ENCODE measurements around the gene KLK12. TPM values are rescaled to one million over a fixed set of nuclear protein-coding genes. Genes with fewer than 3 reads are reported as not detected.

Gene KLK12
- total RNA-seq, 1 experiment from 2014 or later = not detected

DNA sequence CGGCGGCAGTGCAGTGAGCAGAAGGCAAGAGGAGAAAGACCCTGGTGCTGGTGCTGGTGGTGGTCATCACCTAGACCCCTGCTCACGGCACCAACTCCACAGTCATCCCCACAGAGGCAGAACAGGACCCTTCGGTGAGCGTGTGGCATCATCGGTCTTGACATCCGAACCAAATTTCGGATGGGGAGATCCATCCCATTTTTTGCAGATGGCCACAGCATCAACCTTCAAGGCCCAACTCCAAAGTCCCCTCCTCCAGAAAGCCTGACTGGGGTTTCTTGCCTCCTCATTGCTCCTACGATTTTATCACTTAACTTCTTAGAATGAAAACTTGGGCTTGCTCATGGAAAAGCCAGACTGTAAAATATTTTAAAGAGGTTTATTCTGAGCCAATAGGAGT is 8.7 kb upstream of the KLK12 start:
- no peak overlapping the region for H3K18ac ChIP-seq (ENCODE audit: insufficient read length, low read depth, low read length)
- no peak overlapping the region for H3K27ac Mint-ChIP-seq
- no peak overlapping the region for H3K27ac ChIP-seq (ENCODE audit: insufficient read length, low read depth, low read length)
- H3K9ac ChIP-seq (ENCODE audit: extremely low read depth, insufficient read length, low read length) = no peak overlapping the region
- H2AK5ac ChIP-seq (ENCODE audit: insufficient read length, low read length) = no peak overlapping the region
- no peaks in the 10 kb centered on the region for H3K79me2 ChIP-seq (ENCODE audit: insufficient read depth, low read length)
- peaks cover 0 to 2% of the 10 kb centered on the region in 2 experiments; a peak in 3 of 5 replicates for H3K9me3 Mint-ChIP-seq
- H4K91ac ChIP-seq (ENCODE audit: insufficient read length, low read depth, low read length) = no peak overlapping the region
- H3T11ph ChIP-seq (ENCODE audit: low read length) = no peak overlapping the region
- no peak overlapping the region for H3K4me2 ChIP-seq (ENCODE audit: insufficient read depth, insufficient read length, low read length)
- no peak overlapping the region for H3K4me3 Mint-ChIP-seq
- H3K4me1 Mint-ChIP-seq = peaks cover 24 to 36% of the 10 kb centered on the region in 2 experiments
- H2AFZ ChIP-seq (ENCODE audit: low read length) = no peak overlapping the region
- no peak overlapping the region for H2BK120ac ChIP-seq (ENCODE audit: low read depth, low read length, poor library complexity, severe bottlenecking)
- H3K4me1 ChIP-seq (ENCODE audit: insufficient read depth, low read length) = peaks cover 10% of the 10 kb centered on the region
- no peaks in the 10 kb centered on the region for H3K79me1 ChIP-seq (ENCODE audit: insufficient read depth, low read depth, low read length, poor library complexity, severe bottlenecking)
- no peak overlapping the region for H3K56ac ChIP-seq (ENCODE audit: insufficient read length, low read depth, low read length)
- H4K20me1 ChIP-seq (ENCODE audit: control insufficient read depth, insufficient read depth, insufficient read length) = no peaks in the 10 kb centered on the region
- no peak overlapping the region for H2BK20ac ChIP-seq (ENCODE audit: low read depth, low read length, poor library complexity, severe bottlenecking)
- H2BK15ac ChIP-seq (ENCODE audit: low read depth, low read length) = no peak overlapping the region
- H4K5ac ChIP-seq (ENCODE audit: insufficient read length, low read depth, low read length) = no peak overlapping the region
- no peak overlapping the region for H3K14ac ChIP-seq (ENCODE audit: insufficient read depth, low read length)
- H3K23me2 ChIP-seq (ENCODE audit: insufficient read length, low read depth, low read length, poor library complexity, severe bottlenecking) = no peaks in the 10 kb centered on the region
- no peaks in the 10 kb centered on the region for H3K9me3 ChIP-seq (ENCODE audit: control insufficient read depth, low read depth, low read length)
- no peak overlapping the region for H3K23ac ChIP-seq (ENCODE audit: insufficient read length, low read depth, low read length)
- TF ChIP-seq, protein P1, sequence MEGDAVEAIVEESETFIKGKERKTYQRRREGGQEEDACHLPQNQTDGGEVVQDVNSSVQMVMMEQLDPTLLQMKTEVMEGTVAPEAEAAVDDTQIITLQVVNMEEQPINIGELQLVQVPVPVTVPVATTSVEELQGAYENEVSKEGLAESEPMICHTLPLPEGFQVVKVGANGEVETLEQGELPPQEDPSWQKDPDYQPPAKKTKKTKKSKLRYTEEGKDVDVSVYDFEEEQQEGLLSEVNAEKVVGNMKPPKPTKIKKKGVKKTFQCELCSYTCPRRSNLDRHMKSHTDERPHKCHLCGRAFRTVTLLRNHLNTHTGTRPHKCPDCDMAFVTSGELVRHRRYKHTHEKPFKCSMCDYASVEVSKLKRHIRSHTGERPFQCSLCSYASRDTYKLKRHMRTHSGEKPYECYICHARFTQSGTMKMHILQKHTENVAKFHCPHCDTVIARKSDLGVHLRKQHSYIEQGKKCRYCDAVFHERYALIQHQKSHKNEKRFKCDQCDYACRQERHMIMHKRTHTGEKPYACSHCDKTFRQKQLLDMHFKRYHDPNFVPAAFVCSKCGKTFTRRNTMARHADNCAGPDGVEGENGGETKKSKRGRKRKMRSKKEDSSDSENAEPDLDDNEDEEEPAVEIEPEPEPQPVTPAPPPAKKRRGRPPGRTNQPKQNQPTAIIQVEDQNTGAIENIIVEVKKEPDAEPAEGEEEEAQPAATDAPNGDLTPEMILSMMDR (conservative IDR thresholded peaks at IDR 0.05) = no peak
- no peak overlapping the region for H2BK5ac ChIP-seq (ENCODE audit: insufficient read length, low read length)
- no peaks in the 10 kb centered on the region; a peak in 1 of 7 replicates for H3K36me3 Mint-ChIP-seq (ENCODE audit: insufficient read depth in 1 of 3, low read depth in 3 of 3)
- H2BK12ac ChIP-seq (ENCODE audit: insufficient read length, low read depth, low read length) = peak overlapping the region; percentile 15
- no peak overlapping the region for H3K4ac ChIP-seq (ENCODE audit: low read depth, low read length)
- H3K27me3 ChIP-seq (ENCODE audit: insufficient read depth, low read length) = no peaks in the 10 kb centered on the region
- no CpG with 5 or more reads among the region's 9 CpGs for WGBS (ENCODE audit: extremely low coverage, insufficient read length, low lambda C conversion rate)
- no peak for DNase-seq
- H3K27me3 Mint-ChIP-seq (ENCODE audit: low read depth) = no peaks in the 10 kb centered on the region
- no peak overlapping the region for H4K8ac ChIP-seq (replicated peaks; ENCODE audit: insufficient read length, low read depth, low read length)
